DMS114 treated with DMSO at 0.1 percent for 48 hours (cell line): ENCODE data around the gene PPAT.
"Not testable (repeated sequence)": the region's sequence is repeated elsewhere in the genome, so short reads cannot be mapped to it uniquely, and the experiment has no call there.

Experiments
- DNase-seq: peaks from one replicate; lab custom pipeline; 2025; ENCODE audit not compliant: unreplicated experiment; lab: John Stamatoyannopoulos, UW

PPAT gene

GRCh38 chr4:56387023-56388001 is 48.1 kb downstream of the PPAT start, which contains the start of gene AASDH:
Gene AASDH, minus strand, starts transcription at chr4:56387491. Its CDS starts 3,192 bp downstream, at chr4:56384299.
- peak; percentile 82 for DNase-seq

DNA sequence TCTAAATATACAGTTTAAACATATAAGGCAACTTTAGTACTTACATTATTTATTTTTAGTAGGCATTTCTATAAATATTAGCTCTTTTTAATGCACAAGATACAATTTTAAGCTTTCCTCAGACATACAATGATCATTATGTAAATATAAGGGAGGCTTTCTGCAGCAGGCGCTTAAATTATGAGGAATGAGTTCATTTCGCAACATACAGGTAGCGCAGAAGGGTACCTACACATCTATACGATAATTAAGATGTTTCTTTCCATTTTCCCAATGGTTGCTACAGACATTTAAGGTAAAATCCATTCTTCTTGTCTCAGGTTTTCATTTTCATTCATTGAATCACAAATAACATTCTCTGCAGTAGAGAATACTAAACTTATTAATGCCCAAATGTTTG is 49.3 kb downstream of the PPAT start:
- no peak for DNase-seq

- no peak for DNase-seq
Observed at GRCh38 chr4:56375458-56375857, 60.0 kb downstream of the PPAT start.

DNA sequence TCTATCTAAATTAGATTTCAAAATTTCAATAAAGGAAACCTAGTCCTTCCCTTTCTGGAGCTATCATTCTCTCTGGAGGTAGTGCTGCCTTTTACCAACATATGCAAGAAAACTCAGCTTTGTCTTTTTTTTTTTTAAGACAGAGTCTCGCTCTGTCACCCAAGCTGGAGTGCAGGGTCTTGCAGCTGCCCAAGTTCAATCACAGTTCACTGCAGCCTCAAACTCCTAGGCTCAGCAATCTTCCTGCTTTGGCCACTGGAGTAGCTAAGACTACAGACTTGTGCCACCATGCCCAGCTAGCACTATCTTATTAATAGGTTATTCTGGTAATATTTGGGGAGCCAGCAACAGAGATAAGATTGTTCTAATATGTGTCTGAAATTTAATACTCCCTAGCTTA is 60.5 kb downstream of the PPAT start:
- DNase-seq: no peak

DNA sequence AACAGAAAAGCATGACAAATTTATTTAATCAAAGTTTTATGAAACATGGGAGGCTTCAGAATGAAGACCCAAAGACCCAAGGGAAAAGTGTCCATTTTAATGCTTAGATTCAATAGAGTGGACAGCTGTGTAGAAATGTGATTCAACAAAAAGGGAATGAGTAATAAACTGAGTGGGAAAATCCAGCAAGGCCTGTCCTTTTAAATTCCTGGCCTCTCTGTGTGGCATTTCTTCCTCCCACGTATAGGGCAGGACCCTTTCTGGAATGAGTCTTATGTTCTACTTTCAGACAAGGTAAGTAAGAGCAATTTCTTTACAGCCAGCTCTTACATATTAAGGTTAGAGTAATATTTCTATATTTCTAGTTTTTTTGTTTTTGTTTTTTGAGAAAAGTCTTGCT is 62.6 kb downstream of the PPAT start:
- DNase-seq: no peak

GRCh38 chr4:56371426-56372220 is 63.8 kb downstream of the PPAT start:
- no peak for DNase-seq

- no peak for DNase-seq
Observed at GRCh38 chr4:56370377-56370776, 65.0 kb downstream of the PPAT start.

GRCh38 chr4:56362981-56363380 is 72.4 kb downstream of the PPAT start:
- not testable (repeated sequence) for DNase-seq

DNA sequence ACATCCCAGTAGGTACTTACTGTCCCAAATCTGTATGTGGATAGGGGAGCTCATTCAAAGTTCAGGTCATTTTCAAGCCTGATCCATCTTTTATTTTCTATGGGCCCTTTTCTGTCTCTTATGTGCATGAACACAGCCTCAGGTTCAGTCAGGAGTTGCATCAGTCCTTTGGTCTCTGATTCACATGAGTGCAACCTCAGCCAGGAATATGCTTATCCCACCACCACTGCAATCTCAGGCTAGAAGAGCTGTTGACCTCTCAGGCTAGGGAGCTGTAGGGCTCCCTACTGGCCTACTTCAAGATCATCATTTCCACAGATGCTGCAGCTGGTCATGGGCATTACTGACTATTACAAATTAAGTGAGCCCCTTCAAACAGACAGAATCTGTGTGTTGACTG is 75.3 kb downstream of the PPAT start:
- no peak for DNase-seq

- no peak for DNase-seq
Observed at GRCh38 chr4:56356650-56357049, 78.8 kb downstream of the PPAT start.

GRCh38 chr4:56348576-56348975 is 86.8 kb downstream of the PPAT start:
- no peak for DNase-seq

DNA sequence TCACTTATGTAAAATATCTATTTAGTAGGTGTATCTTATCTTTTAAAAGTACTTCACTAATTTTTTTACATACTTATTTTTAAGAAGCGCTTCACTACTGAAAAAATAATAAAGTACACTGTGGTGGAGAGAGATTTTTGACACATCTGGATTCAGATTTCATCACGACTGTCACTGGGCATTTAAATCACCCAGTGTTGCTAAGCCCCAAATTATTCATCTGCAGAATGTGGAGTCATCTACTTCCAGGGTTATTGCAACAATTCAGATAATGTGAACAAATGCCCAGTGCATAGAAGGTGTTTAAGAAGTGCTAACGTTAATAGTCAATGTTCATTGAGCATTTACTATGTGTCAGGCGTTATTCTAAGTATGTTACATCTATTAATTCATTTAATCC is 90.0 kb downstream of the PPAT start:
- no peak for DNase-seq
